ENCODE results near the gene SLC22A23. TPM values are rescaled to one million over a fixed set of nuclear protein-coding genes. Genes with fewer than 3 reads are reported as not detected.

SLC22A23 gene
- total RNA-seq, 1 donor from 2014 or later: 19.2 TPM

- Histone ChIP-seq H3K27me3 (no peaks in the 10 kb centered on the region), H3K9me3 (no peaks in the 10 kb centered on the region), H3K4me1 (no peaks in the 10 kb centered on the region), H3K36me3 (no peaks in the 10 kb centered on the region), H3K27ac (no peak overlapping the region), H3K4me3 (no peak overlapping the region)
- no peak for DNase-seq
- TF ChIP-seq CTCF (IDR thresholded peaks at IDR 0.05): no peak
- ATAC-seq: peak; percentile 30
- intact Hi-C loops (cut with DNase I): no loop called here
Observed at GRCh38 chr6:3442431-3443220, 14.2 kb downstream of the SLC22A23 start.

GRCh38 chr6:3440911-3441310, 15.9 kb downstream of the SLC22A23 start:
- DNase-seq (no peak), ATAC-seq (no peak)
- Histone ChIP-seq H3K9me3 (no peaks in the 10 kb centered on the region), H3K27me3 (no peaks in the 10 kb centered on the region), H3K4me3 (no peak overlapping the region), H3K4me1 (no peaks in the 10 kb centered on the region), H3K27ac (no peak overlapping the region), H3K36me3 (no peaks in the 10 kb centered on the region)
- no peak for TF ChIP-seq CTCF (IDR thresholded peaks at IDR 0.05)
- intact Hi-C loops (cut with DNase I): no loop called here

GRCh38 chr6:3439961-3440360, 16.9 kb downstream of the SLC22A23 start:
- Histone ChIP-seq H3K9me3 (no peaks in the 10 kb centered on the region), H3K27ac (no peak overlapping the region), H3K4me1 (no peaks in the 10 kb centered on the region), H3K27me3 (no peaks in the 10 kb centered on the region), H3K36me3 (no peaks in the 10 kb centered on the region), H3K4me3 (no peak overlapping the region)
- intact Hi-C loops (cut with DNase I): no loop called here
- DNase-seq (no peak), ATAC-seq (no peak)
- no peak for TF ChIP-seq CTCF (IDR thresholded peaks at IDR 0.05)

- Histone ChIP-seq H3K4me3 (no peak overlapping the region), H3K36me3 (no peaks in the 10 kb centered on the region), H3K4me1 (no peaks in the 10 kb centered on the region), H3K9me3 (no peaks in the 10 kb centered on the region), H3K27ac (no peak overlapping the region), H3K27me3 (no peaks in the 10 kb centered on the region)
- no peak for TF ChIP-seq CTCF (IDR thresholded peaks at IDR 0.05)
- ATAC-seq (no peak), DNase-seq (no peak)
- intact Hi-C loops (cut with DNase I): no loop called here
Observed at GRCh38 chr6:3438190-3439167, 18.4 kb downstream of the SLC22A23 start.

GRCh38 chr6:3433005-3433404, 23.8 kb downstream of the SLC22A23 start:
- Histone ChIP-seq H3K27me3 (no peaks in the 10 kb centered on the region), H3K27ac (no peak overlapping the region), H3K4me3 (no peak overlapping the region), H3K36me3 (no peaks in the 10 kb centered on the region), H3K4me1 (no peaks in the 10 kb centered on the region), H3K9me3 (no peaks in the 10 kb centered on the region)
- ATAC-seq (peak; percentile 62), DNase-seq (no peak)
- TF ChIP-seq CTCF (IDR thresholded peaks at IDR 0.05): no peak
- intact Hi-C loops (cut with DNase I): no loop called here
